Measurements from ENCODE around the gene GRK7.
"Not testable (repeated sequence)": the region's sequence is repeated elsewhere in the genome, so short reads cannot be mapped to it uniquely, and the experiment has no call there.

GRK7 gene

GRCh38 chr3:141762552-141762951 is 656 bp upstream of the GRK7 start:
- not testable (repeated sequence) for DNase-seq (ENCODE audit: low read depth)

GRCh38 chr3:141764045-141764444 is 837 bp downstream of the GRK7 start:
- DNase-seq (ENCODE audit: low read depth), result no peak

GRCh38 chr3:141764465-141764864 is 1.3 kb downstream of the GRK7 start:
- DNase-seq (ENCODE audit: low read depth), result no peak

GRCh38 chr3:141764986-141765385 is 1.8 kb downstream of the GRK7 start:
- DNase-seq (ENCODE audit: low read depth), result no peak

- peak; percentile 11 for DNase-seq (ENCODE audit: low read depth)
Observed at GRCh38 chr3:141767066-141767465, 3.9 kb downstream of the GRK7 start.

- DNase-seq (ENCODE audit: low read depth), result peak; percentile 15
Observed at GRCh38 chr3:141769221-141769894, 6.2 kb downstream of the GRK7 start.

GRCh38 chr3:141773676-141774075 is 10.5 kb downstream of the GRK7 start:
- no peak for DNase-seq (ENCODE audit: low read depth)

GRCh38 chr3:141776376-141776775 is 13.2 kb downstream of the GRK7 start:
- no peak for DNase-seq (ENCODE audit: low read depth)

- no peak for DNase-seq (ENCODE audit: low read depth)
Observed at GRCh38 chr3:141776885-141777284, 13.7 kb downstream of the GRK7 start.

- no peak for DNase-seq (ENCODE audit: low read depth)
Observed at GRCh38 chr3:141777957-141778813, 15.0 kb downstream of the GRK7 start.

GRCh38 chr3:141779667-141780066 is 16.5 kb downstream of the GRK7 start:
- DNase-seq (ENCODE audit: low read depth), result no peak

- DNase-seq (ENCODE audit: low read depth), result no peak
Observed at GRCh38 chr3:141782386-141782932, 19.3 kb downstream of the GRK7 start.

- DNase-seq (ENCODE audit: low read depth), result no peak
Observed at GRCh38 chr3:141783632-141784031, 20.4 kb downstream of the GRK7 start.

- DNase-seq (ENCODE audit: low read depth), result no peak
Observed at GRCh38 chr3:141784096-141784495, 20.9 kb downstream of the GRK7 start.

GRCh38 chr3:141784531-141784930 is 21.3 kb downstream of the GRK7 start:
- no peak for DNase-seq (ENCODE audit: low read depth)

GRCh38 chr3:141788149-141788548 is 24.9 kb downstream of the GRK7 start:
- DNase-seq (ENCODE audit: low read depth), result no peak

- not testable (repeated sequence) for DNase-seq (ENCODE audit: low read depth)
Observed at GRCh38 chr3:141788750-141789149, 25.5 kb downstream of the GRK7 start.

GRCh38 chr3:141789281-141789680 is 26.1 kb downstream of the GRK7 start:
- no peak for DNase-seq (ENCODE audit: low read depth)

GRCh38 chr3:141790171-141790570 is 27.0 kb downstream of the GRK7 start:
- DNase-seq (ENCODE audit: low read depth), result no peak

GRCh38 chr3:141792495-141792894 is 29.3 kb downstream of the GRK7 start:
- no peak for DNase-seq (ENCODE audit: low read depth)

- DNase-seq (ENCODE audit: low read depth), result no peak
Observed at GRCh38 chr3:141793476-141794260, 30.5 kb downstream of the GRK7 start.

- DNase-seq (ENCODE audit: low read depth), result no peak
Observed at GRCh38 chr3:141795276-141795675, 32.1 kb downstream of the GRK7 start.
